GM21619 (cell line): ENCODE results near the gene RNFT2.

Experiments used
- ATAC-seq: cut with Tn5 transposase; IDR thresholded peaks from one replicate; pipeline ENCODE4 v1.9.1; 2021; ENCODE audit not compliant: unreplicated experiment

RNFT2 gene

DNA sequence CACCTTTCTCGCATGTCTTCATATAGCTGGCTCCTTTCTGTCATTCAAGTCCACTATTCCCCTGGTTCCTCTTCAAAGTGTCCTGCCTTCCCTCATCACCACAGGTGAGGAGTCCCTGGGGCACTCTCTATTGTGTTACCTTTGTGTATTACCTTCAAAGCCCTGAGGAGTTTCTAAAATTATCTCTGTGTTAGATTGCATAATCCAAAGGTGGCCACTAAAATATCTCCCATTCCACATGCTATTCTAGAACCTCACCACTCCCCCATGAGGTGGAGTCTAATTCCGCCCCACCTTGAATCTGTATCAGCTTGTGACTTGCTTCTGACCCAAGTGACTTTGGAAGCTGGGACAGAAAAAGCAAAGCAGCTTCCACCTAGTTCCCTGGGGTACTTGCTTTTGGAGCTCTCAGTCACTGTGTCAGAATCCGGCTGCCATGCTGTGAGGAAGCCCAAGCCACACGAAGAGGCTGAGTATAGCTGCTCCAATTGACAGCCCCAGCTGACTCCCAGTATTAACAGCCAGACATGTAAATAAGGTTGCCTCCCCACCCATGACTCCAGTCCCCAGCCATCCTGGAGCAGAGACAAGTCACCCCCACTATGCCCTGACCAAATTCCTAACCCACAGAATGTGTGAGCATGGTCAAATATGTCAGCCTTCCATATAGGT is 136.3 kb downstream of the RNFT2 start:
- no peak for ATAC-seq

DNA sequence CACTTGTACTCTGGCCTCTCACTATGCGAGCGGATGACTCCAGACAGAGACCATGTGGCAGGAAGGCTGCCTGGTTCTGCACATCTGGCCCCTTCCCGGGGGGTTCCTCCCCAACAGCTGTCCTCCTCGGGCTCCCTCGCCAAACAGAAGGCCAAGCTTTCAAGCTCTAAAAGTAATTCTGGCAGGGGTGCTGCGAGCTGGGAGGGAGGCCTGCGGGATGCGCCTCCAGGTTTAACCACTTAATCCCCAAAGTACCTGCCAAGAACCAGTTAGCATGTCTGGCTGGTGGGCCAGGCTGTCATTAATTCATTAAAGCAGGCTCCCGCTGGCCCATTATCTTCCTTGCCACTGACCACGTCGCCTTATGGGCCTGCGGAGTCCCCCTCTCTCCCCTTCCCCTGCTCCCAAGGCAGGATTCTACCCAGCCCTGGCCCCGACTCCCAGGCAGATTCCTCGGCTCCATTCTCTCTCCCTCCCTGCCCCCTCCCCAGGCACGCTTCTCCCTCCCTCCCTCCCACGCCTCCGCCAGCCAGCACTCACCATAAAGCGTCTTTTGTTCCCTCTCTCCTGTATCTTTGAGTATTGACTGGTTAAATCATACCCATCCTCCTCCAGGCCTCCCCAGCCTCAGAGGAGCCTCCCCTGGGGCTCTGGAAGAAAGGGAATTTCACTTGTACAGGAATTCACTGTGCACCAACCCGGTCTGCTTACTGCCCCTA is 138.2 kb downstream of the RNFT2 start:
- no peak for ATAC-seq

DNA sequence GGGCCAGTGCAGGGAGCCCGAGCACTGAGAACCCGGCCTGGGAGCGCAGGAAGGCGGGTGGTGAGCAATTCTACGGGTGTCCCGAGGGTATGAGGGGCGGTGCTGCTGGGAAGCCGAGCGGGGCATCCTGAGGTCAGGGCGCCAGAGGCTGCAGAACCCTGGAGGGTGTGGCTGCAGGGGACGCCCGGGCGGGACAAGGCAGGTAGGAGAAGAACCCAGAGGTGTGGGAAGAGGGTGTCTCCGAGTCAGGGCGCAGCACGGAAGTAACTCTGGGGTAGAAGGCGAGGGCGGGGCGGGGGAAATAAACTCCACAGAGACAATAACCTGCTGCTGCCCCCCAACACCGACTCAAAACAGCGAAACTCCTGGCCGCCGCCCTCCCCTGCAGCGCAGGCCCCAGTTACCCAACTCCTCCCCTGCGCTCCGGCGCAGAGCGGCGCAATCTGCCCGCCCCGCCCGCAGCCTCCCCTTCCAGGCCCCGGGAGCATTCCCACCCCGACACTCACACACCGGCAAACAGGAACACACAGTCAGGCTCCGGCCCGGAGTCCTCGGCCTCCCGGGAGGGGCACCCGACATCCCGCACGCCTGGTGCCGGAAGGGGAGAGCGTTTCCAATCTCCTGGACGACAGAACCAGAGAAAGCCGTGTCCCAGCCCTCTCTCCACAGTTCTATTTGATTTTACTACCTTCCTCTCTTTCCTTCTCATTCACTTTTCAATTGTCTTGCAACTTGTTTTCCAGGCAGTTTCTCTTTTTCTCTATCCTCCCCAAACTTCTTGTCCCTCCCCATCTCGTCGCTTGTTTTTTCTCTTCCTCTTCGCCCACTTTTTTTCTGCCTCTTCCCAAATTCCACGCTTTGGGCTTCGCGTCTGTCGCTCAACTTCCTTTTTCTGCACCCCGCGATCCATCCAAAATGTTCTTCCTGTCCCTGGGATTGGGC is 140.7 kb downstream of the RNFT2 start:
- ATAC-seq, result no peak

DNA sequence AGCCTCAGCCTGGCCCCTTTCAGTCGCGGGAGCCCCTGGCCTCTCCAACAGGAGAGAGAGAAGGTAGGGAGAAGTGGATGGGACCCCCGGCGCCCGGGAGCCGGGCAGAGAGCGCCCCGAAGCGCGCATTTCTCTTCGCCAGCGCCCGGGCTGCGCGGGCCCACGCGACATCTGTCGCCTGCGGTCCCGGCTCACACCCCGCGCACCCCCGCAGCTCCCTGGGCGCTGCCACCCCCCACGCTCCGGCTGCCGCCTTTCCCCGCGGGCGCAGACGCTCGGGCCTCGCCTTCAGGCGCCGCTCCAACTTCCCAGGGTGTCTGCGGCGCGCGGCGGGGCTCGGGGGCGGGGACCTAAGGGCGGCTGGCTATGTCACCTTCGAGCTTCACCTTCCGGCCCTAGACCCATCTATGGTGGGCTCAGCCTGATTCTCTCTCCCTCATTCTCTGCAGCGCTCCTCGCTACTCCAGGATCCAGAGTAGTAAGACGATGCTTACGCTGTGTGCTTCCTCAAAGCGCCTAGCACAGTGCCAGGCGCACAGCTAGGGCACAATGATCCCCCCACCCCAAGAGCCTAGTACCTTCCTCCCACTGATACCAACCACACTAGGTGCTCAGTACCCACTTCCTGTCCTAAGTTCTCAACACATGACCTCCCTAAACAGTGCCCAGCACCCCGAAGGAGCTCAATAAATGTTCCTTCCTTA is 141.5 kb downstream of the RNFT2 start:
- ATAC-seq, result no peak

GRCh38 chr12:116880213-116880816 is 142.2 kb downstream of the RNFT2 start:
- ATAC-seq, result no peak

- ATAC-seq, result peak; percentile 60
These were observed 142.8 kb downstream of the RNFT2 start for GRCh38 chr12:116880817-116881324.

DNA sequence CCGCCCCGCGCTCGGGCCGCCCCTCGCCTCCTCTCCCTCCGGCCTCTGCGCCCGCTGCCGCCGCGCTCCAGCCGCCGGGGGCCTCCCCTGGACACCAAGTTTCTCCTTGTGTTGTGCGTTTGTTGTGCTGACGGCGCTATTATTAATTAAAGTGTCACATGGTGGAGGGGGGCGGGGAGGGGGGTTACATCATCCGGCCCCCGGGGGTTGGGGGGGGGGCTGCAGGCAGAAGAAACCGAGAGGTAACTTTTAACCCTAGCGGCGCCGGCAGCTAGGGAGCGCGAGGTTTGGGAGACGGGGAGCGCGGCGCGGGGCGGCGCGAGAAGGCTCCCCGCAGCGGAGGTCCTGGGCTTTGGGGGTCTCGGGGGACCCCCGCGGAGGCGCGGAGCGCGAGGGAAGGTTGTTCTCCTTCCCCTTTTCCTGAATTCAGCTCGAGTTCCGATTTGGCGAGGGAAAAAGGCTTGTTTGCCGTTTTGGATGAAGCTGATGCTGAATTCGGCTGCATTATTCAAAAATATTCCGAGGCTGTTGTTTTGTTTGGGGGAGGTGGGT is 143.3 kb downstream of the RNFT2 start, which contains the start of gene HRK:
TSS of gene HRK (minus strand) at position 117 of the 552 bp plus-strand sequence. CDS start 134 bp downstream, outside the sequence.
- peak; percentile 15 for ATAC-seq

- no peak for ATAC-seq
These were observed 143.9 kb downstream of the RNFT2 start for GRCh38 chr12:116881877-116882507.

DNA sequence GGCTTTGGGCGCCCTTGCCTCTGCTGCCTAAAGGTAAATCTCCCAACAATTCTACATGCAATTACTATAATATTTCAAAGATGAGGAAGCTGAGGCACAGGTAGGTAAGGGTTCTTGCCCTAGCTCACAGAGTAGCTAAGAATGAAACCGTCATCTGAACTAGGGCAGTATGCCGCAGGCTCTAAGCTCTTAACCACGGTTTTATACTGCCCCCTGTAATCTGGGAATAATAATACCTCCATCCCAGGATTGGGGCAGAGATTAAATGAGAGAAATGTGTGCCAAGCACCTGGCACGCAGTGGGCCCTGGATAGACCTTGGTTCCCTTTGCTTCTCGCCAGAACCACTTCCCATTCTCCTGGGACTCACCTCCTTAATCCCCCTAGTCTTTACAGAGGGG is 144.6 kb downstream of the RNFT2 start:
- no peak for ATAC-seq

DNA sequence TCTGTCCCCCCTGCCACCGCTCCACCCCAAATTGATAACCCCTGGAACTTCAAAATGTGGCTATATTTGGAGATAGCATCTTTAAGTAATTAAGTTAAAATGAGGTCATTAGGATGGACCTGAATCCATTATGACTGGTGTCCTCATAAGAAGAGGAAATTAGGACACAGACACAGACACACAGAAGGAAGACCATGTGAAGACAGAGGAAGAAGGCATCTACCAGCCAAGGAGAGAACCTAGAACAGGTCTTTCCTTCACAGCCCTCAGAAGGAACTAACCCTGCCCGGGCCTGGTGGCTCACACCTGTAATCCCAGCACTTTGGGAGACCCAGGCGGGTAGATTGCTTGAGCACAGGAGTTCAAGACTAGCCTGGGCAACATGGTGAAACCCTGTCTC is 146.8 kb downstream of the RNFT2 start:
- no peak for ATAC-seq

DNA sequence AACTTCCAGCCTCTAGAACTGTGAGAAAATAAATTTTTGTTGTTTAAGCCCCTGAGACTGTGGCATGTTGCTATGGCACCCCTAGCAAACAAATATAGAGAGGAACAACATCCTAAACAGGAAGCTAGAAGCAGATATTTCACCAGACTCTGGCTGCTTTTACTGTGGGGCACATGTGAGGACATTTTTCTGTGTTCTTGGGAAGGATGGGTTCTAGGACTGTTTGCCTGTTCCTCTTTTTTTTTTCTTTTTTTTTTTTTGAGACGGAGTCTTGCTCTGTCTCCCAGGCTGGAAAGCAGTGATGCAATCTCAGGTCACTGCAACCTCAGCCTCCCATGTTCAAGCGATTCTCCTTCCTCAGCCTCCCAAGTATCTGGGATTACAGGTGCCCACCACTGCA is 147.4 kb downstream of the RNFT2 start:
- ATAC-seq, result no peak

DNA sequence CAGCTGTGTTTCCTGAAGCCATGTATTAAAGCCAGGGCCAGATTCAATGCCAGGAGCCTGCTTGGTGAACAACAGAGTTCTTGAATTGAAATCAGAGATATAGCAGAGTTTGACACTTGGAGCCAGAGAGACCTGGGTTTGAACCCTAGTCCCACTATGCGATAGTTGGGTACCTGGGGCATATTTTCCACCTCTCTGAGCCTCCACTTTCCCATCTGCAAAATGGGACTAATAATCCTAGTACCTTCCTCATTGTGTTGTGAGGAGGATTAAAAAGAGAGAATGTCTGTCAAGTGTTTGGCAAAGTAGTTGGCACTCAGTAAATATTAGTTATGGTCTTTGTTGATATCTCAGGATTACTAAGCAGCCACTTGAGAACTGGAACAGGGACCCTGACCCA is 149.1 kb downstream of the RNFT2 start:
- ATAC-seq, result no peak

DNA sequence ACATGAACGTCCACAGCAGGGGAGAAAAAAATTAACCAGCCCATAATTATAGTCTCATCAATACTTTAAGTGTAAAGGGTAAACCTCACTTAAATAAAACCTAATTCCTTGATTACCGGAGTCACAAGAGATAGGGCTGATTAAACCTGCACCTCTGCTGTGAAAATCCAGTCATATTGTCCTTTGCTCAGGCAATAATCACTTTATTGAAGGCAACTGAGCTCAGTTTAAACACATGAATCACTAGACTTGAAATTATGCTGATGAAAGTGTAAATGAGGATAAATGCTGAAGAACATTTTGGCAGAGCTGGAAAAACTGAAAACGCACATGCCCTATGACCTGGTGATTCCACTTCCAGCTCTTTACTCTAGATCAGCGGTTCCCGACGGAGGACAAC is 149.8 kb downstream of the RNFT2 start:
- ATAC-seq, result no peak

DNA sequence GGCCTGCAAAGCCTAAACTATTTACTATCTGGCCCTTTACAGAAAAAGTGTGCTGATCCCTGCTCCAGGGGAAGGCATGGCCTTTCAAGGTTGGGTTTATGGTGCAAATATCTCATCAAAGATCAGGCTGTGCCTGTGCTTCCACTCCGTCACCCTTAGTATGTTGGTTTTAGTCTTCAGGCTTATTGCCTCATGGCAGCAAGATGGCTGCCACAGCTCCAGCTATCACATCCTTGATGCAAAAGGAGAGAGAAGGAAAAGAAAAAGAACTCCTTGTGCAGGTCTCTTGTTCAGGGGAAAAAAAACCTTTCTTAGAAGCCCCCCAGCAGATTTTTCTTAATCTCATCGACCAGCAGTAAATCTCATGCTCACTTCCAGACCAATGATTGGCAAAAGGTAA is 152.2 kb downstream of the RNFT2 start:
- ATAC-seq, result no peak

- no peak for ATAC-seq
These were observed 152.9 kb downstream of the RNFT2 start for GRCh38 chr12:116891019-116891418.

GRCh38 chr12:116892349-116893140 is 154.4 kb downstream of the RNFT2 start:
- no peak for ATAC-seq

DNA sequence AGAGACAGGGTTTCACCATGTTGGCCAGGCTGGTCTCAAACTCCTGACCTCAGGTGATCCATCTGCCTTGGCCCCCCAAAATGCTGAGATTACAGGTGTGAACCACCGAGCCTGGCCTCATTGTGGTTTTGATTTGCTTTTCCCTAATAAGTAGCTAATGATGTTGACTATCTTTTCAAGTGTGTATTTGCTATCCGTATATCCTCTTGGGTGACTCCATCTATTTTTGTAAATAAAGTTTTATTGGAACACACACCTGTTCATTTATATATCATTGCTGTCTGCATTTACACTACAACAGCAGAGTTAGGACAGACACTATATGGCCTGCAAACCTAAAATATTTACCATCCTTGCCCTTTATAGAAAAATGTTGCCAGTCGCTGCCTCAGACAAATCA is 156.8 kb downstream of the RNFT2 start:
- ATAC-seq, result no peak

GRCh38 chr12:116896411-116896924 is 158.4 kb downstream of the RNFT2 start:
- no peak for ATAC-seq
